Measurements from ENCODE around the gene AK4. TPM values are rescaled to one million over a fixed set of nuclear protein-coding genes. Genes with fewer than 3 reads are reported as not detected.

AK4 gene
- total and polyA plus RNA-seq, 4 donors = 52.3 to 106 (median 59.3) TPM

DNA sequence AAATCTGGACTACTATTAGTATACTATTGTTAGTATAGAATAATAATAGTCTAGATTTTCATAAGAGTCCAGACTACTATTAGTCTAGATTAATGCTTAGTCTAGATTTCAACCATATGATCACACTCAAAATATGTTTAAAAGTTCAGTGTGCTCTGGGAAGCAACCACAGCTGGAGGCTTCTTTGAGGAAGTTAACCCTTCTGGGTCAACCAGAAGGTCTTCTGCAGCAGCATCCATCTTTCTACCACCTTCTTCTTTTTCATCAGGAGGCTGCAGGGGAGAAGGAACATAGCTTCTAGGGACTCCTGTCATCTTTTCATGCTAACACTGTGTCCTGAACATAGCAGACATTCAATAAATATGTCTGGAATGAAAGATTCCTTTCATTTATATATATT, 110.1 kb downstream of the AK4 start:
- H3K4me1 ChIP-seq (ENCODE audit: control insufficient read depth in 4 of 4, insufficient read depth in 4 of 4, low read length in 3 of 4) = peaks cover 0 to 15% (median 10%) of the 10 kb centered on the region in 4 donors
- no peaks in the 10 kb centered on the region for H3K9me3 ChIP-seq (ENCODE audit: control insufficient read depth in 4 of 4, low read length in 3 of 4)
- H3K27me3 ChIP-seq (ENCODE audit: control insufficient read depth in 4 of 4, insufficient read depth in 4 of 4, low read length in 3 of 4) = no peaks in the 10 kb centered on the region
- H3K9ac ChIP-seq (ENCODE audit: low read depth in 1 of 2, low read length in 2 of 2) = no peak overlapping the region
- no peak overlapping the region for H3K4me3 ChIP-seq (ENCODE audit: low read depth in 1 of 3, low read length in 3 of 3)
- no peaks in the 10 kb centered on the region for H3K36me3 ChIP-seq (ENCODE audit: control insufficient read depth in 4 of 4, insufficient read depth in 3 of 4, low read depth in 1 of 4, low read length in 3 of 4)
- no peak for DNase-seq (ENCODE audit: low spot score)
- TF ChIP-seq GABPA (IDR thresholded peaks at IDR 0.05 in 1 of 2, conservative IDR thresholded peaks at IDR 0.05 in 1 of 2) (no peak), FOXA1 (IDR thresholded peaks at IDR 0.05) (no peak), NR2F2 (IDR thresholded peaks at IDR 0.05) (no peak), HNF4A (conservative IDR thresholded peaks at IDR 0.05) (no peak), HNF4G (IDR thresholded peaks at IDR 0.05) (no peak), FOXA2 (IDR thresholded peaks at IDR 0.05) (no peak), SP1 (IDR thresholded peaks at IDR 0.05) (no peak), ZBTB33 (IDR thresholded peaks at IDR 0.05) (no peak), JUND (IDR thresholded peaks at IDR 0.05) (no peak), RAD21 (IDR thresholded peaks at IDR 0.05) (no peak), REST (IDR thresholded peaks at IDR 0.05) (no peak), RXRA (IDR thresholded peaks at IDR 0.05) (no peak), EGR1 (IDR thresholded peaks at IDR 0.05; ENCODE audit: low read depth in 2 of 2) (no peak), TAF1 (conservative IDR thresholded peaks at IDR 0.05) (no peak), YY1 (IDR thresholded peaks at IDR 0.05) (no peak)
- TF ChIP-seq, protein P1, sequence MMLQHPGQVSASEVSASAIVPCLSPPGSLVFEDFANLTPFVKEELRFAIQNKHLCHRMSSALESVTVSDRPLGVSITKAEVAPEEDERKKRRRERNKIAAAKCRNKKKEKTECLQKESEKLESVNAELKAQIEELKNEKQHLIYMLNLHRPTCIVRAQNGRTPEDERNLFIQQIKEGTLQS (IDR thresholded peaks at IDR 0.05) = no peak
- TF ChIP-seq, protein P2, sequence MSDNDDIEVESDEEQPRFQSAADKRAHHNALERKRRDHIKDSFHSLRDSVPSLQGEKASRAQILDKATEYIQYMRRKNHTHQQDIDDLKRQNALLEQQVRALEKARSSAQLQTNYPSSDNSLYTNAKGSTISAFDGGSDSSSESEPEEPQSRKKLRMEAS (IDR thresholded peaks at IDR 0.05) = no peak
- H3K27ac ChIP-seq (ENCODE audit: low read depth in 1 of 2, low read length in 2 of 2) = no peak overlapping the region

DNA sequence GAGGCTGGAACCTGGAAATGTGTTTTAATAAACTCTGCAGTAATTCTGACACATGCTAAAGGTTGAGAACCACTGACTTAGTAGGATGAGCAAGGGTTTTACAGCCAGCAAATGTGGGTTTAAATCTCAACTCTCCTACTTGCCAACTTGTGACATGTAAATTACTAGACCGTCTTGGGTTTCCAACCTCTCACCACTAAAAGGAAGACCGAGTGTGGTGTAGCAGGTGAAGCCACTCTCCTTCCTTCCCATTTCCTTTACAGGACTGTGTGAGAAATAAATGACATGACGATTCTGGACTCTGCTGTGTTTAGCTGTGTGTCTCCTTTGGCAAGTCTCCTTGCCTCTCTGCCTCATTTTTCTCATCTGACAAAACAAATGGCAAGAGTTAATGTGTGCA, 111.8 kb downstream of the AK4 start:
- Histone ChIP-seq H3K4me1 (ENCODE audit: control insufficient read depth in 4 of 4, insufficient read depth in 4 of 4, low read length in 3 of 4) (peaks cover 0 to 9% (median 4%) of the 10 kb centered on the region in 4 donors), H3K4me3 (ENCODE audit: low read depth in 1 of 3, low read length in 3 of 3) (no peak overlapping the region), H3K9me3 (ENCODE audit: control insufficient read depth in 4 of 4, low read length in 3 of 4) (no peaks in the 10 kb centered on the region), H3K9ac (ENCODE audit: low read depth in 1 of 2, low read length in 2 of 2) (no peak overlapping the region), H3K27me3 (ENCODE audit: control insufficient read depth in 4 of 4, insufficient read depth in 4 of 4, low read length in 3 of 4) (no peaks in the 10 kb centered on the region), H3K27ac (ENCODE audit: low read depth in 1 of 2, low read length in 2 of 2) (no peak overlapping the region), H3K36me3 (ENCODE audit: control insufficient read depth in 4 of 4, insufficient read depth in 3 of 4, low read depth in 1 of 4, low read length in 3 of 4) (no peaks in the 10 kb centered on the region)
- 69% methylated on average over 3 of the region's 3 CpGs for WGBS
- DNase-seq (ENCODE audit: low spot score) = no peak
- TF ChIP-seq GABPA (IDR thresholded peaks at IDR 0.05 in 1 of 2, conservative IDR thresholded peaks at IDR 0.05 in 1 of 2) (no peak), EGR1 (IDR thresholded peaks at IDR 0.05; ENCODE audit: low read depth in 2 of 2) (no peak), RAD21 (IDR thresholded peaks at IDR 0.05) (no peak), REST (IDR thresholded peaks at IDR 0.05) (no peak), HNF4G (IDR thresholded peaks at IDR 0.05) (no peak), HNF4A (conservative IDR thresholded peaks at IDR 0.05) (no peak), FOXA2 (IDR thresholded peaks at IDR 0.05) (no peak), RXRA (IDR thresholded peaks at IDR 0.05) (no peak), ZBTB33 (IDR thresholded peaks at IDR 0.05) (no peak), TAF1 (conservative IDR thresholded peaks at IDR 0.05) (no peak), JUND (IDR thresholded peaks at IDR 0.05) (no peak), FOXA1 (IDR thresholded peaks at IDR 0.05) (no peak), SP1 (IDR thresholded peaks at IDR 0.05) (no peak)
- TF ChIP-seq, protein P1 (IDR thresholded peaks at IDR 0.05) = no peak
